OCI-LY3 (cell line): ENCODE measurements around the gene ZNF304.

Experiments used
- EZH2phosphoT487 ChIP-seq: fragments of 200-600 bp; shearing (Covaris generic); IDR thresholded peaks from 2 replicates; pipeline ENCODE4 v1.6.1; 2018; ENCODE audit warnings: antibody characterized with exemption, mixed run types, low read depth
- TF ChIP-seq, protein P1 (sequence below): fragments of 200-600, 300-600 bp; sonication (generic); IDR thresholded peaks from 2 replicates; pipeline ENCODE4 v1.5.1; 2014; ENCODE audit warnings: antibody characterized with exemption, low read length, low read depth

DNA sequence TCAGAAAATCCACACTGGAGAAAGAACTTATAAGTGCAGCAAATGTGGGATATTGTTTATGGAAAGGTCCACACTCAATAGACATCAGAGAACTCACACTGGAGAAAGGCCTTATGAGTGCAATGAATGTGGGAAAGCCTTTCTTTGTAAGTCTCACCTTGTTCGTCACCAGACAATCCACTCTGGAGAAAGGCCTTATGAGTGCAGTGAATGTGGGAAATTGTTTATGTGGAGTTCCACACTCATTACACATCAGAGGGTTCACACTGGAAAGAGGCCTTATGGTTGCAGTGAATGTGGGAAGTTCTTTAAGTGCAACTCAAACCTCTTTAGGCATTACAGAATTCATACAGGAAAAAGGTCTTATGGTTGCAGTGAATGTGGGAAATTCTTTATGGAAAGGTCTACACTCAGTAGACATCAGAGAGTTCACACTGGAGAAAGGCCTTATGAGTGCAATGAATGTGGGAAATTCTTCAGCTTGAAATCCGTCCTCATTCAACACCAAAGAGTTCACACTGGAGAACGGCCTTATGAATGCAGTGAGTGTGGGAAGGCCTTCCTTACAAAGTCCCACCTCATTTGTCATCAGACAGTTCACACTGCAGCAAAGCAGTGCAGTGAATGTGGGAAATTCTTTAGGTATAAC is 26.6 kb downstream of the ZNF304 start:
- TF ChIP-seq, protein P1, sequence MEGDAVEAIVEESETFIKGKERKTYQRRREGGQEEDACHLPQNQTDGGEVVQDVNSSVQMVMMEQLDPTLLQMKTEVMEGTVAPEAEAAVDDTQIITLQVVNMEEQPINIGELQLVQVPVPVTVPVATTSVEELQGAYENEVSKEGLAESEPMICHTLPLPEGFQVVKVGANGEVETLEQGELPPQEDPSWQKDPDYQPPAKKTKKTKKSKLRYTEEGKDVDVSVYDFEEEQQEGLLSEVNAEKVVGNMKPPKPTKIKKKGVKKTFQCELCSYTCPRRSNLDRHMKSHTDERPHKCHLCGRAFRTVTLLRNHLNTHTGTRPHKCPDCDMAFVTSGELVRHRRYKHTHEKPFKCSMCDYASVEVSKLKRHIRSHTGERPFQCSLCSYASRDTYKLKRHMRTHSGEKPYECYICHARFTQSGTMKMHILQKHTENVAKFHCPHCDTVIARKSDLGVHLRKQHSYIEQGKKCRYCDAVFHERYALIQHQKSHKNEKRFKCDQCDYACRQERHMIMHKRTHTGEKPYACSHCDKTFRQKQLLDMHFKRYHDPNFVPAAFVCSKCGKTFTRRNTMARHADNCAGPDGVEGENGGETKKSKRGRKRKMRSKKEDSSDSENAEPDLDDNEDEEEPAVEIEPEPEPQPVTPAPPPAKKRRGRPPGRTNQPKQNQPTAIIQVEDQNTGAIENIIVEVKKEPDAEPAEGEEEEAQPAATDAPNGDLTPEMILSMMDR = no peak
- no peak for TF ChIP-seq EZH2phosphoT487
